Panc1 (cell line): ENCODE measurements around the gene KCTD6. TPM values are rescaled to one million over a fixed set of nuclear protein-coding genes. Genes with fewer than 3 reads are reported as not detected.

Experiments used
- ATAC-seq: fragments of 200-7000 bp; cut with Tn5 transposase; 2 replicates; pipeline ENCODE4 v1.9.1; 2020; ENCODE audit warnings: mild to moderate bottlenecking, moderate library complexity
- BruUV-seq: library from RNA; stranded (reverse); fragments of 400-500 nt; replicated peaks from 2 replicates; lab custom pipeline; 2021; lab: Mats Ljungman, UMichigan
- CTCF ChIA-PET: fragments of 300-600 bp; sonication (Branson Sonifier 250); formaldehyde crosslinking; loops from one replicate; lab custom pipeline; 2022; ENCODE audit warnings: antibody characterized with exemption; lab: Charles Lee
- POLR2A ChIA-PET: fragments of 300-600 bp; sonication (Branson Sonifier 250); formaldehyde crosslinking; loops from one replicate; lab custom pipeline; 2022; ENCODE audit warnings: antibody characterized with exemption; lab: Charles Lee
- DNase-seq: peaks from one replicate; pipeline ENCODE4 v3.0.0-alpha.2; 2010; ENCODE audit warnings: low read depth, low spot score
- H3K27ac ChIP-seq: 2 replicates; pipeline ENCODE4 v1.5.1; 2011; ENCODE audit warnings: mild to moderate bottlenecking, low read length, inconsistent platforms
- H3K27me3 ChIP-seq: fragments of 200-500 bp; sonication (Bioruptor generic); 2 replicates; pipeline ENCODE4 v1.6.0; 2014; ENCODE audit warnings: low read length, inconsistent platforms; ENCODE audit not compliant: control insufficient read depth, insufficient read depth
- H3K36me3 ChIP-seq: fragments of 200-500 bp; sonication (Bioruptor generic); 2 replicates; pipeline ENCODE4 v1.5.1; 2014; ENCODE audit warnings: inconsistent platforms, mild to moderate bottlenecking, low read length, moderate library complexity; ENCODE audit not compliant: control insufficient read depth, insufficient read depth
- H3K4me1 ChIP-seq: 2 replicates; pipeline ENCODE4 v1.5.1; 2011; ENCODE audit warnings: inconsistent platforms, mild to moderate bottlenecking, low read length, moderate library complexity; ENCODE audit not compliant: control insufficient read depth, insufficient read depth
- H3K4me3 ChIP-seq, 2 experiments: 2 replicates each; pipeline ENCODE4 v1.5.1; 2011 to 2012; ENCODE audit warnings: low read depth in 2 of 2, low read length in 2 of 2, mild to moderate bottlenecking in 2 of 2, inconsistent platforms in 1 of 2, moderate library complexity in 1 of 2
- H3K9me3 ChIP-seq: fragments of 200-500 bp; sonication (Bioruptor generic); 2 replicates; pipeline ENCODE4 v1.5.1; 2014; ENCODE audit warnings: low read depth, mild to moderate bottlenecking, inconsistent platforms, low read length, moderate library complexity; ENCODE audit not compliant: control insufficient read depth, insufficient read depth
- CTCF ChIP-seq: fragments of 450-650 bp; IDR thresholded peaks from 2 replicates; pipeline ENCODE4 v1.5.1; 2017; ENCODE audit warnings: mild to moderate bottlenecking
- POLR2AphosphoS5 ChIP-seq: IDR thresholded peaks from 2 replicates; pipeline ENCODE4 v1.6.1; 2012; ENCODE audit warnings: mild to moderate bottlenecking, low read depth, low read length, moderate library complexity
- REST ChIP-seq, 2 experiments: IDR thresholded peaks; 2 replicates each; pipeline ENCODE4 v1.6.1; 2011 to 2012; ENCODE audit warnings: low read depth in 2 of 2, control low read depth in 1 of 2, low read length in 1 of 2, mild to moderate bottlenecking in 1 of 2, moderate library complexity in 1 of 2; ENCODE audit not compliant: insufficient read depth in 1 of 2
- SIN3A ChIP-seq: IDR thresholded peaks from 2 replicates; pipeline ENCODE4 v1.6.1; 2012; ENCODE audit warnings: low read depth, mild to moderate bottlenecking, low read length, moderate library complexity, borderline replicate concordance; ENCODE audit not compliant: insufficient read depth
- TCF7L2 ChIP-seq: IDR thresholded peaks from 2 replicates; pipeline ENCODE4 v1.6.1; 2011; ENCODE audit warnings: mild to moderate bottlenecking, low read depth, low read length, inconsistent platforms
- in situ Hi-C: cut with HindIII; loops from 2 replicates; pipeline ENCODE4 v1.10.0; 2016; ENCODE audit warnings: low sequenced_read_pairs, low pct_unique_long_range_greater_than_20kb
- intact Hi-C: fragments of 100-400 bp; cut with micrococcal nuclease; formaldehyde crosslinking; loops from one replicate; pipeline ENCODE4 v1.10.0; 2022; ENCODE audit not compliant: unreplicated experiment
- total RNA-seq: library from RNA; stranded (reverse); gene quantifications from one replicate; pipeline ENCODE4 v1.2.1, GENCODE V29; 2021; ENCODE audit not compliant: unreplicated experiment

The KCTD6 gene
- total RNA-seq, 1 experiment from 2014 or later: 18.3 TPM

- H3K9me3 ChIP-seq: no peaks in the 10 kb centered on the region
- in situ Hi-C loops (no loop called here), intact Hi-C loops (no loop called here)
- H3K36me3 ChIP-seq: no peaks in the 10 kb centered on the region
- DNase-seq (no peak), ATAC-seq (no peak)
- H3K4me3 ChIP-seq: no peak within 1 kb of the TSS
- peak within 1 kb of the TSS; percentile 51; the same call in 1 of the 2 replicates for H3K27ac ChIP-seq
- ChIA-PET CTCF (interaction anchor here (0.6 kb wide), 1 partner anchor 31 kb away, joined by 7 read pairs; no protein-coding TSS in a partner anchor), POLR2A (no interaction called here)
- no TSS peak for BruUV-seq
- no peaks in the 10 kb centered on the region for H3K27me3 ChIP-seq
- no peaks in the 10 kb centered on the region; the same call in 1 of the 2 replicates for H3K4me1 ChIP-seq
- TF ChIP-seq SIN3A (no peak), TCF7L2 (peak; percentile 25; the same call in 1 of the 2 replicates)
Measured at GRCh38 chr3:58536501-58537411, 44.9 kb downstream of the KCTD6 start, which contains the start of gene ACOX2. ACOX2 (minus strand) TSS chr3:58537190; CDS start chr3:58535106, 2,084 bp downstream.

- no peaks in the 10 kb centered on the region for H3K27me3 ChIP-seq
- ATAC-seq (no peak), DNase-seq (no peak)
- intact Hi-C loops: no loop called here
- no peak overlapping the region for H3K4me3 ChIP-seq
- in situ Hi-C loops: no loop called here
- peak overlapping the region; percentile 51; the same call in 1 of the 2 replicates for H3K27ac ChIP-seq
- no TSS peak for BruUV-seq
- H3K4me1 ChIP-seq: no peaks in the 10 kb centered on the region; the same call in 1 of the 2 replicates
- POLR2A ChIA-PET: no interaction called here
- H3K36me3 ChIP-seq: no peaks in the 10 kb centered on the region
- H3K9me3 ChIP-seq: no peaks in the 10 kb centered on the region
- no peak for TF ChIP-seq CTCF
- TF ChIP-seq SIN3A: no peak
- TF ChIP-seq POLR2AphosphoS5: no peak
- no peak for TF ChIP-seq REST (IDR thresholded peaks at IDR 0.05; ENCODE audit: insufficient read depth in 1 of 2, low read depth in 2 of 2, low read length in 1 of 2)
- TF ChIP-seq TCF7L2: no peak
- CTCF ChIA-PET: no interaction called here
Measured at GRCh38 chr3:58537412-58538301, 45.8 kb downstream of the KCTD6 start.
